Ishikawa (cell line): ENCODE results near the gene VGLL3.

ENCODE experiments used
- CEBPB ChIP-seq: IDR thresholded peaks from 2 replicates; pipeline ENCODE4 v1.6.1; 2012
- CREB1 ChIP-seq: IDR thresholded peaks from 2 replicates; pipeline ENCODE4 v1.6.1; 2012; ENCODE audit warnings: low read depth
- EGR1 ChIP-seq: IDR thresholded peaks from 2 replicates; pipeline ENCODE4 v1.6.1; 2012
- EP300 ChIP-seq: IDR thresholded peaks from 2 replicates; pipeline ENCODE4 v1.6.1; 2012; ENCODE audit warnings: borderline replicate concordance
- FOXM1 ChIP-seq: IDR thresholded peaks from 2 replicates; pipeline ENCODE4 v1.6.1; 2012; ENCODE audit warnings: low read depth, borderline replicate concordance
- NFIC ChIP-seq: IDR thresholded peaks from 2 replicates; pipeline ENCODE4 v1.6.1; 2012
- RAD21 ChIP-seq: IDR thresholded peaks from 2 replicates; pipeline ENCODE4 v1.6.1; 2012; ENCODE audit warnings: low read depth
- TAF1 ChIP-seq: IDR thresholded peaks from 2 replicates; pipeline ENCODE4 v1.6.1; 2012; ENCODE audit warnings: low read depth, mild to moderate bottlenecking
- TCF12 ChIP-seq: IDR thresholded peaks from 2 replicates; pipeline ENCODE4 v1.6.1; 2012; ENCODE audit warnings: low read depth
- TEAD4 ChIP-seq: IDR thresholded peaks from 2 replicates; pipeline ENCODE4 v1.6.1; 2012
- YY1 ChIP-seq: IDR thresholded peaks from 2 replicates; pipeline ENCODE4 v1.6.1; 2012; ENCODE audit warnings: low read depth
- ZBTB7A ChIP-seq: IDR thresholded peaks from 2 replicates; pipeline ENCODE4 v1.6.1; 2012; ENCODE audit warnings: low read depth
- TF ChIP-seq, protein P1 (sequence below): IDR thresholded peaks from 2 replicates; pipeline ENCODE4 v1.6.1; 2012
- TF ChIP-seq, protein P2 (sequence below): IDR thresholded peaks from 2 replicates; pipeline ENCODE4 v1.6.1; 2012; ENCODE audit warnings: low read depth, mild to moderate bottlenecking
- TF ChIP-seq, protein P3 (sequence below): IDR thresholded peaks from 2 replicates; pipeline ENCODE4 v1.6.1; 2012

The VGLL3 gene

DNA sequence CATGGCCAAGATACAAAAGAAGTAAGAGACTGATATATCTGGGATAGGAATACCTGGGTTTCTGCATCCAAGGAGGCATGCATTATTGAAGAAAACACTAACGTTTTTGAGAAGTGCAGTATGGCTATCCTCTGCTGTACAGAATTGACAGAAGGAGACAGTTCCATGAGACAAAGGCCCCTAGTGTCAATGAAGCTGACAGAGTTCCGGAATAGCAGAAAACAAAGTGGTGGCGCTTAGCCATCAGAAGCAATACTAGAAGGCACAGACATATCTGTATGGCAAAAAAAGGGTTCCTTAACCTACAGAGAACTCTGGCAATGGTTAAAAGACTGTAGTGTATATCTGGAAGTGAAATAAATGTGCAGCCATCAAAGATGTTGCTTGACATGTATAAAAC lies 77.8 kb downstream of the VGLL3 start:
- TF ChIP-seq RAD21 (no peak), NFIC (no peak)

DNA sequence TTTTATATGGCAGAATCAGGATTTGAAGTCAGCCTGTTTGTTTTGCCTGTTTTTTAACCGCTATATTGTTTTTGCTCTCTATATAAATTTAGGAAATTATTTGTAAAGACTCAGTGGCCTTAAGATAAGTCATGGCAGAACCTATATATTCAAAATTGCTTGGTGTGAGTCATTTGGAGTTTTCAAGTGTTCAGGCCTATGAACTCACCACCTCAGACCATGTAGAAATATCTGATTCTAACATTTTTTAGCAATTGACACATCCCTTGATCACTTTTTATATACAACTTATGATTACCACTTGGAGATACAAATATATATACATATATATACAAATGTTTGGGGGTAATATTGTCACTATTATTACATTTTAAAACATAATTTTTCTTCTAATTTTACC lies 95.7 kb downstream of the VGLL3 start:
- TF ChIP-seq, protein P1, sequence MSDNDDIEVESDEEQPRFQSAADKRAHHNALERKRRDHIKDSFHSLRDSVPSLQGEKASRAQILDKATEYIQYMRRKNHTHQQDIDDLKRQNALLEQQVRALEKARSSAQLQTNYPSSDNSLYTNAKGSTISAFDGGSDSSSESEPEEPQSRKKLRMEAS, result no peak
- TF ChIP-seq, protein P2, sequence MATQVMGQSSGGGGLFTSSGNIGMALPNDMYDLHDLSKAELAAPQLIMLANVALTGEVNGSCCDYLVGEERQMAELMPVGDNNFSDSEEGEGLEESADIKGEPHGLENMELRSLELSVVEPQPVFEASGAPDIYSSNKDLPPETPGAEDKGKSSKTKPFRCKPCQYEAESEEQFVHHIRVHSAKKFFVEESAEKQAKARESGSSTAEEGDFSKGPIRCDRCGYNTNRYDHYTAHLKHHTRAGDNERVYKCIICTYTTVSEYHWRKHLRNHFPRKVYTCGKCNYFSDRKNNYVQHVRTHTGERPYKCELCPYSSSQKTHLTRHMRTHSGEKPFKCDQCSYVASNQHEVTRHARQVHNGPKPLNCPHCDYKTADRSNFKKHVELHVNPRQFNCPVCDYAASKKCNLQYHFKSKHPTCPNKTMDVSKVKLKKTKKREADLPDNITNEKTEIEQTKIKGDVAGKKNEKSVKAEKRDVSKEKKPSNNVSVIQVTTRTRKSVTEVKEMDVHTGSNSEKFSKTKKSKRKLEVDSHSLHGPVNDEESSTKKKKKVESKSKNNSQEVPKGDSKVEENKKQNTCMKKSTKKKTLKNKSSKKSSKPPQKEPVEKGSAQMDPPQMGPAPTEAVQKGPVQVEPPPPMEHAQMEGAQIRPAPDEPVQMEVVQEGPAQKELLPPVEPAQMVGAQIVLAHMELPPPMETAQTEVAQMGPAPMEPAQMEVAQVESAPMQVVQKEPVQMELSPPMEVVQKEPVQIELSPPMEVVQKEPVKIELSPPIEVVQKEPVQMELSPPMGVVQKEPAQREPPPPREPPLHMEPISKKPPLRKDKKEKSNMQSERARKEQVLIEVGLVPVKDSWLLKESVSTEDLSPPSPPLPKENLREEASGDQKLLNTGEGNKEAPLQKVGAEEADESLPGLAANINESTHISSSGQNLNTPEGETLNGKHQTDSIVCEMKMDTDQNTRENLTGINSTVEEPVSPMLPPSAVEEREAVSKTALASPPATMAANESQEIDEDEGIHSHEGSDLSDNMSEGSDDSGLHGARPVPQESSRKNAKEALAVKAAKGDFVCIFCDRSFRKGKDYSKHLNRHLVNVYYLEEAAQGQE, result no peak
- TF ChIP-seq TEAD4 (no peak), EP300 (no peak), CREB1 (no peak), TAF1 (no peak), FOXM1 (no peak), CEBPB (no peak), TCF12 (no peak), YY1 (no peak), EGR1 (no peak), RAD21 (no peak), NFIC (no peak), ZBTB7A (no peak)
- TF ChIP-seq, protein P3, sequence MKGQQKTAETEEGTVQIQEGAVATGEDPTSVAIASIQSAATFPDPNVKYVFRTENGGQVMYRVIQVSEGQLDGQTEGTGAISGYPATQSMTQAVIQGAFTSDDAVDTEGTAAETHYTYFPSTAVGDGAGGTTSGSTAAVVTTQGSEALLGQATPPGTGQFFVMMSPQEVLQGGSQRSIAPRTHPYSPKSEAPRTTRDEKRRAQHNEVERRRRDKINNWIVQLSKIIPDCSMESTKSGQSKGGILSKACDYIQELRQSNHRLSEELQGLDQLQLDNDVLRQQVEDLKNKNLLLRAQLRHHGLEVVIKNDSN, result no peak

DNA sequence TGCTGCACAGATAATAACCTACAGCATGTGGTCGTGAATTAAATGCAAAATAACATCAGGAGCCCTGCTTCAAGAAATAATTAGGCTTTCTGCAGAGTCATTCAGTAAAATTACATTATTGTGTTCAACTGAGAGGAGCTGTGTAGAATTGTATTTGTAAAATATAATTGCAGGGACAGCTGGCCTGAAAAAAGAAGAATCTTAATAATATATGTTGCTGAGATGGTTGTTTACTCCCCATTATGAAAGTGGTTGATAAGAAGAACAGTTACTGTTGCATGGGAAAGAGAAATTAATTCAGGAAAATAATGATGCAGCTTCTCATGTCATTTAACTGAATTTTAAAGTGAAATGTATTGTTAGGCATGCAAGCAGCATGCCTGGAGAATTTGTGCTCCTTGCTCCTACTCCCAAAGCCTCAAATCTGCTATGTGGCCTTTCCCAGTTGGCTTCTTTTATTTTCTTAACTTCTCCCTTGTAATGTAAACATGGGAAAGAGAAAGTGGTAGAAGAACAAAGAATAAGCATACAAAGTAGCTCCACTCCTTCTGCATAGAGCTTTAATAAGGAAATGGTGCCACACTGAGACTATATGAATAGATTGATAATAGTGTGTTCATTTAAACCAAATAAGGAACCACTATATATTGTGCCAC lies 100.1 kb downstream of the VGLL3 start:
- no peak for TF ChIP-seq CREB1
- TF ChIP-seq, protein P3, result no peak
- no peak for TF ChIP-seq YY1
- no peak for TF ChIP-seq TAF1
- no peak for TF ChIP-seq RAD21
- TF ChIP-seq CEBPB, result no peak
- TF ChIP-seq TEAD4, result no peak
- TF ChIP-seq, protein P2, result no peak
